Liver (tissue), 9 donors: ENCODE measurements around the gene C10orf53. TPM values are rescaled to one million over a fixed set of nuclear protein-coding genes. Genes with fewer than 3 reads are reported as not detected.

Experiments used
- DNase-seq: peaks from one replicate; pipeline ENCODE4 v3.0.0-alpha.2; 2017; ENCODE audit warnings: low spot score
- H3K27ac ChIP-seq, 2 donors: one replicate each; pipeline ENCODE4 v1.7.0; 2013; ENCODE audit warnings: inconsistent platforms in 2 of 2, low read length in 2 of 2, control low read depth in 1 of 2, low read depth in 1 of 2, mild to moderate bottlenecking in 1 of 2
- H3K27me3 ChIP-seq, 4 donors: one replicate each; pipeline versions ENCODE4 v1.6.1 to v1.7.0; 2013; ENCODE audit warnings: low read length in 3 of 4, inconsistent platforms in 1 of 4, mild to moderate bottlenecking in 1 of 4, moderate library complexity in 1 of 4; ENCODE audit not compliant: control insufficient read depth in 4 of 4, insufficient read depth in 4 of 4
- H3K36me3 ChIP-seq, 4 donors: one replicate each; pipeline versions ENCODE4 v1.6.1 to v1.7.0; 2013; ENCODE audit warnings: low read length in 3 of 4, mild to moderate bottlenecking in 3 of 4, low read depth in 1 of 4, moderate library complexity in 1 of 4; ENCODE audit not compliant: control insufficient read depth in 4 of 4, insufficient read depth in 3 of 4
- H3K4me1 ChIP-seq, 4 donors: one replicate each; pipeline versions ENCODE4 v1.6.1 to v1.7.0; 2013; ENCODE audit warnings: low read length in 3 of 4, mild to moderate bottlenecking in 3 of 4, moderate library complexity in 1 of 4; ENCODE audit not compliant: control insufficient read depth in 4 of 4, insufficient read depth in 4 of 4
- H3K4me3 ChIP-seq, 3 donors: one replicate each; pipeline versions ENCODE4 v1.6.1 to v1.7.0; 2013; ENCODE audit warnings: low read length in 3 of 3, control low read depth in 1 of 3, low read depth in 1 of 3, mild to moderate bottlenecking in 1 of 3
- H3K9ac ChIP-seq, 2 donors: one replicate each; pipeline ENCODE4 v1.7.0; 2013; ENCODE audit warnings: low read length in 2 of 2, mild to moderate bottlenecking in 2 of 2, moderate library complexity in 2 of 2, control low read depth in 1 of 2, low read depth in 1 of 2
- H3K9me3 ChIP-seq, 4 donors: one replicate each; pipeline versions ENCODE4 v1.6.1 to v1.7.0; 2013; ENCODE audit warnings: low read length in 3 of 4; ENCODE audit not compliant: control insufficient read depth in 4 of 4
- ATF3 ChIP-seq: IDR thresholded peaks from 2 replicates; pipeline ENCODE4 v1.6.1; 2016; ENCODE audit warnings: antibody characterized with exemption
- EGR1 ChIP-seq, 2 donors: IDR thresholded peaks; 2 replicates each; pipeline ENCODE4 v1.6.1; 2016 to 2018; ENCODE audit warnings: antibody characterized with exemption in 2 of 2, low read depth in 2 of 2
- FOXA2 ChIP-seq: IDR thresholded peaks from 2 replicates; pipeline ENCODE4 v1.6.1; 2016; ENCODE audit warnings: antibody characterized with exemption
- HNF4A ChIP-seq, 2 donors: conservative IDR thresholded peaks; 2 replicates each; pipeline ENCODE4 v1.6.1; 2016; ENCODE audit warnings: antibody characterized with exemption in 2 of 2, mild to moderate bottlenecking in 2 of 2
- HNF4G ChIP-seq: IDR thresholded peaks from 2 replicates; pipeline ENCODE4 v1.6.1; 2016; ENCODE audit warnings: antibody characterized with exemption
- MAX ChIP-seq: IDR thresholded peaks from 2 replicates; pipeline ENCODE4 v1.6.1; 2016; ENCODE audit warnings: antibody characterized with exemption
- SP1 ChIP-seq: IDR thresholded peaks from 2 replicates; pipeline ENCODE4 v1.6.1; 2018; ENCODE audit warnings: antibody characterized with exemption, mild to moderate bottlenecking
- WGBS: extraction: QIAGEN DNeasy Blood & Tissue Kit; methylation state at CpG from one replicate; pipeline ENCODE4 v1.1.7; 2013; 5-methylcytosine and 5-hydroxymethylcytosine counted together
- polyA plus RNA-seq, 2 donors: library from polyadenylated mRNA; stranded (reverse) in 1 of 2; unstranded in 1 of 2; fragments of 200-250 nt in 1 of 2; fragments of >200 nt in 1 of 2; fragmentation: Nextera tagmentation in 1 of 2; extraction: Ambion mirVana in 1 of 2; gene quantifications; one replicate each; pipeline versions ENCODE4 v1.2.1 to v1.2.3, GENCODE V29; 2013 to 2015
- total RNA-seq, 2 donors: library from RNA; depleted of rRNA; stranded (reverse); fragments of >200 nt; gene quantifications; one replicate each; pipeline ENCODE4 v1.2.3, GENCODE V29; 2014
- TF ChIP-seq, protein P1 (sequence below): fragments of 150-350 bp; IDR thresholded peaks from 2 replicates; pipeline ENCODE4 v1.5.1; 2017; ENCODE audit warnings: improper control_type of control experiment, low read depth, low read length; ENCODE audit not compliant: missing input control
- TF ChIP-seq, protein P2 (sequence below): IDR thresholded peaks from 2 replicates; pipeline ENCODE4 v1.6.1; 2016; ENCODE audit warnings: antibody characterized with exemption
- donor health status: healthy.
- donor health status: healthy.
- donor health status: healthy.
- donor health status: healthy.
- donor health status: healthy.

The C10orf53 gene
- total and polyA plus RNA-seq, 4 donors: not detected

DNA sequence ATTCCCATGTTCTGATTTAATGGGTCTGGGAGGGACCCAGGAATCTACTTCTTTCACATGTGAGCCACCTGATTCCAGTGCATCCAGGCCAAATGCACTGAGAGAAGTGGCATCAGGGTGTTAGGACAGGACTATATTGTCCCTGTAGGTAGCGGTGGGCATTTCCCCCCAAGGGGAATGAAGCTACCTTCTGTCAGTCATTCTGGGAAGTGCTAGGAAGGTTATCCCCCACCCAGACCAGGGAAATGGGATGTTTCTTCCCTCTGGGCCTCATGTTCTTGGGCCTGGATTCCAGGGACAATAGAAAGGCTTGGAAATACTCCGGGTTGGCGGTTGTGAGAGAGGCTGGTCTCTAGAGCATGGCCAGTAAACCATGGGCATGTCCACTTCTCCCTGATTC is 20.8 kb downstream of the C10orf53 start:
- Histone ChIP-seq H3K4me1 (no peaks in the 10 kb centered on the region), H3K27me3 (no peaks in the 10 kb centered on the region), H3K36me3 (no peaks in the 10 kb centered on the region), H3K9ac (no peak overlapping the region), H3K9me3 (peaks cover 0 to under 1% (median 0%) of the 10 kb centered on the region in 4 donors), H3K4me3 (no peak overlapping the region), H3K27ac (no peak overlapping the region)
- DNase-seq: no peak
- 91% methylated on average over 3 of the region's 3 CpGs for WGBS
- TF ChIP-seq MAX: no peak
- TF ChIP-seq HNF4G: no peak

- DNase-seq: no peak
- Histone ChIP-seq H3K27me3 (no peaks in the 10 kb centered on the region), H3K4me3 (no peak overlapping the region), H3K9me3 (peaks cover 0 to 1% (median 0%) of the 10 kb centered on the region in 4 donors), H3K27ac (no peak overlapping the region), H3K4me1 (no peaks in the 10 kb centered on the region), H3K36me3 (no peaks in the 10 kb centered on the region), H3K9ac (no peak overlapping the region)
- no peak for TF ChIP-seq FOXA2
- TF ChIP-seq, protein P1, sequence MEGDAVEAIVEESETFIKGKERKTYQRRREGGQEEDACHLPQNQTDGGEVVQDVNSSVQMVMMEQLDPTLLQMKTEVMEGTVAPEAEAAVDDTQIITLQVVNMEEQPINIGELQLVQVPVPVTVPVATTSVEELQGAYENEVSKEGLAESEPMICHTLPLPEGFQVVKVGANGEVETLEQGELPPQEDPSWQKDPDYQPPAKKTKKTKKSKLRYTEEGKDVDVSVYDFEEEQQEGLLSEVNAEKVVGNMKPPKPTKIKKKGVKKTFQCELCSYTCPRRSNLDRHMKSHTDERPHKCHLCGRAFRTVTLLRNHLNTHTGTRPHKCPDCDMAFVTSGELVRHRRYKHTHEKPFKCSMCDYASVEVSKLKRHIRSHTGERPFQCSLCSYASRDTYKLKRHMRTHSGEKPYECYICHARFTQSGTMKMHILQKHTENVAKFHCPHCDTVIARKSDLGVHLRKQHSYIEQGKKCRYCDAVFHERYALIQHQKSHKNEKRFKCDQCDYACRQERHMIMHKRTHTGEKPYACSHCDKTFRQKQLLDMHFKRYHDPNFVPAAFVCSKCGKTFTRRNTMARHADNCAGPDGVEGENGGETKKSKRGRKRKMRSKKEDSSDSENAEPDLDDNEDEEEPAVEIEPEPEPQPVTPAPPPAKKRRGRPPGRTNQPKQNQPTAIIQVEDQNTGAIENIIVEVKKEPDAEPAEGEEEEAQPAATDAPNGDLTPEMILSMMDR: no peak
- TF ChIP-seq EGR1 (IDR thresholded peaks at IDR 0.05; ENCODE audit: low read depth in 2 of 2): no peak
- no peak for TF ChIP-seq ATF3
- TF ChIP-seq HNF4A (conservative IDR thresholded peaks at IDR 0.05): no peak
- 22% methylated on average over 3 of the region's 3 CpGs for WGBS
Observed at GRCh38 chr10:49700997-49701396, 21.5 kb downstream of the C10orf53 start.

GRCh38 chr10:49707585-49707984 is 28.1 kb downstream of the C10orf53 start:
- no peaks in the 10 kb centered on the region for H3K36me3 ChIP-seq
- no peak overlapping the region for H3K9ac ChIP-seq
- no peak overlapping the region for H3K27ac ChIP-seq
- H3K27me3 ChIP-seq: no peaks in the 10 kb centered on the region
- TF ChIP-seq FOXA2 (no peak), EGR1 (IDR thresholded peaks at IDR 0.05; ENCODE audit: low read depth in 2 of 2) (no peak), SP1 (no peak)
- TF ChIP-seq, protein P1: no peak
- TF ChIP-seq, protein P2, sequence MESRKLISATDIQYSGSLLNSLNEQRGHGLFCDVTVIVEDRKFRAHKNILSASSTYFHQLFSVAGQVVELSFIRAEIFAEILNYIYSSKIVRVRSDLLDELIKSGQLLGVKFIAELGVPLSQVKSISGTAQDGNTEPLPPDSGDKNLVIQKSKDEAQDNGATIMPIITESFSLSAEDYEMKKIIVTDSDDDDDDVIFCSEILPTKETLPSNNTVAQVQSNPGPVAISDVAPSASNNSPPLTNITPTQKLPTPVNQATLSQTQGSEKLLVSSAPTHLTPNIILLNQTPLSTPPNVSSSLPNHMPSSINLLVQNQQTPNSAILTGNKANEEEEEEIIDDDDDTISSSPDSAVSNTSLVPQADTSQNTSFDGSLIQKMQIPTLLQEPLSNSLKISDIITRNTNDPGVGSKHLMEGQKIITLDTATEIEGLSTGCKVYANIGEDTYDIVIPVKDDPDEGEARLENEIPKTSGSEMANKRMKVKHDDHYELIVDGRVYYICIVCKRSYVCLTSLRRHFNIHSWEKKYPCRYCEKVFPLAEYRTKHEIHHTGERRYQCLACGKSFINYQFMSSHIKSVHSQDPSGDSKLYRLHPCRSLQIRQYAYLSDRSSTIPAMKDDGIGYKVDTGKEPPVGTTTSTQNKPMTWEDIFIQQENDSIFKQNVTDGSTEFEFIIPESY: no peak
- H3K4me1 ChIP-seq: no peaks in the 10 kb centered on the region
- H3K9me3 ChIP-seq: peaks cover 0 to 1% (median 0%) of the 10 kb centered on the region in 4 donors
- WGBS: 76% methylated on average over 3 of the region's 3 CpGs
- DNase-seq: no peak
- H3K4me3 ChIP-seq: no peak overlapping the region
